ENCODE data around the gene RDH5. TPM values are rescaled to one million over a fixed set of nuclear protein-coding genes. Genes with fewer than 3 reads are reported as not detected.

RDH5 gene
- total RNA-seq, 1 experiment from 2014 or later = 6.2 TPM

DNA sequence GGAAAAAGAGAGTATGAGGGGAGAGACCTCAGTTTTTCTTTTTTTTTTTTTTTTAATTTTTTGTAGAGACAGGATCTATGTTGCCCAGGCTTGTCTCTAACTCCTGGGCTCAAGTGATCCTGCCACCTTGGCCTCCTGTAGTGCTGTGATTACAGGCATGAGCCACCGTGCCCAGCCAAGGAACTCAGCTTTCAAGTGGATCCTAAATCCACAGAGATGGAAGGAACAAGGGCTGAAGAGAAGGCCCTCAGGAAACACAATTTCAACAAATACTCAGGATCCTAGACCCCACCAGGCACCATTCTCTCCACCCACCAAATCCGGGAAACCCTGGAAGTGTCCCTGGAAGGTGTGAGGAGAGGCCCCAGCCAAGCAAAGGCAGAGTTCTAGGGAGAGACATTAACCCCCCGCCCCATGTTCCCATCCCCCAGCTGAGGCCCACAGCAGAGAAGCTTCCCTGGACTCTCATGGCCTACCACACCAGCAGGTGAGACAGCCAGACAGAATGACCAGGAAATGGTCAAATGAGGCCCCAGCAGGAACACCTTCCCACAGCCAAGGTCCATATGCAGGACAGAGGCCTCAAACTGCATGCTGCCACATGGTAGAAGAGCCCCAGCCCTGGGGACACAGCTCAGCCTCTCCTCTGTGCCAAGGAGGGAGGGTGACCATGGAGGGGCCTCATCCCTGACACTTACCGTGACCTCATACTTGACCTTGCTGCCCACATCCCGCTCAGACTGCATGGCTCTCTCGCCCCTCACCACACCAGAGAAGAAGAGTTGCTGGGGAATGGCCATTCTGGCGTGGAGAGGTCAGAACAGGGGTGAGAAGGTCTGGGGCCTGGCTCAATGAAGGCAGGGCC is 26.6 kb upstream of the RDH5 start:
- POLR2A ChIA-PET = no interaction called here

DNA sequence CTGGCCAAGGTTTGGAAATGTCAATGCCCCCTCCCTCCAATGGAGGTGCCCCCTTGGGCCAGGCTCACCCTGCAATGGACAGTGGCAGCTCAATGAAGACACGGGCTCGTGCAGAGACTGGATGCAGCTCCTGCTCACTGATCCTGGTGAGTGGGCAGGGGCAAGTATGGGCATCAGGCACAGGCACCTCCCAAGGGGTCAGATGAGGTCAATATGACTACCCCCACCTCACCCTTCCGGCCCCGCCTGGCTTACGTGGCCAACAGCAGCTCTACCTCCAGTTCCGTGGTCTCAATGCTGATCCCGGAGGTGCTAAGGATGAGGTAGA is 26.0 kb upstream of the RDH5 start:
- ChIA-PET POLR2A (no interaction called here), CTCF (no interaction called here), RAD21 (ENCODE audit: low non-redundant PET in 1 of 2, low total read pairs in 2 of 2, uncharacterized antibody in 2 of 2, unreplicated experiment in 2 of 2) (no interaction called here)
- Histone ChIP-seq H3K36me3 (ENCODE audit: control insufficient read depth in 1 of 2, insufficient read depth in 2 of 2, low read length in 2 of 2) (no peaks in the 10 kb centered on the region), H3K4me2 (ENCODE audit: low read length) (no peak overlapping the region), H3K9ac (ENCODE audit: low read length) (no peak overlapping the region), H3K4me3 (replicated peaks in 1 of 2; ENCODE audit: low read depth in 1 of 2, low read length in 2 of 2) (no peak overlapping the region), H2AFZ (ENCODE audit: low read depth, low read length, poor library complexity, severe bottlenecking) (no peak overlapping the region), H3K9me2 (ENCODE audit: insufficient read depth) (no peaks in the 10 kb centered on the region), H3K4me1 (ENCODE audit: control insufficient read depth in 1 of 2, insufficient read depth in 2 of 2, low read length in 2 of 2) (no peaks in the 10 kb centered on the region), H4K20me1 (ENCODE audit: insufficient read depth) (no peaks in the 10 kb centered on the region), H3K27me3 (ENCODE audit: insufficient read depth, low read length) (no peaks in the 10 kb centered on the region), H3K27ac (ENCODE audit: low read depth, low read length) (no peak overlapping the region), H3K9me3 (ENCODE audit: control insufficient read depth in 1 of 2, insufficient read depth in 1 of 2, low read depth in 1 of 2, low read length in 2 of 2) (no peaks in the 10 kb centered on the region), H3K79me2 (ENCODE audit: insufficient read depth, low read length) (no peaks in the 10 kb centered on the region)
- no TSS peak for BruUV-seq (replicated peaks)
- ATAC-seq (no peak), DNase-seq (ENCODE audit: low read depth, low spot score) (no peak)
- intact Hi-C loops (cut with micrococcal nuclease) = no loop called here
- TF ChIP-seq, protein P1, sequence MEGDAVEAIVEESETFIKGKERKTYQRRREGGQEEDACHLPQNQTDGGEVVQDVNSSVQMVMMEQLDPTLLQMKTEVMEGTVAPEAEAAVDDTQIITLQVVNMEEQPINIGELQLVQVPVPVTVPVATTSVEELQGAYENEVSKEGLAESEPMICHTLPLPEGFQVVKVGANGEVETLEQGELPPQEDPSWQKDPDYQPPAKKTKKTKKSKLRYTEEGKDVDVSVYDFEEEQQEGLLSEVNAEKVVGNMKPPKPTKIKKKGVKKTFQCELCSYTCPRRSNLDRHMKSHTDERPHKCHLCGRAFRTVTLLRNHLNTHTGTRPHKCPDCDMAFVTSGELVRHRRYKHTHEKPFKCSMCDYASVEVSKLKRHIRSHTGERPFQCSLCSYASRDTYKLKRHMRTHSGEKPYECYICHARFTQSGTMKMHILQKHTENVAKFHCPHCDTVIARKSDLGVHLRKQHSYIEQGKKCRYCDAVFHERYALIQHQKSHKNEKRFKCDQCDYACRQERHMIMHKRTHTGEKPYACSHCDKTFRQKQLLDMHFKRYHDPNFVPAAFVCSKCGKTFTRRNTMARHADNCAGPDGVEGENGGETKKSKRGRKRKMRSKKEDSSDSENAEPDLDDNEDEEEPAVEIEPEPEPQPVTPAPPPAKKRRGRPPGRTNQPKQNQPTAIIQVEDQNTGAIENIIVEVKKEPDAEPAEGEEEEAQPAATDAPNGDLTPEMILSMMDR (IDR thresholded peaks at IDR 0.05 in 2 of 3, conservative IDR thresholded peaks at IDR 0.05 in 1 of 3; ENCODE audit: borderline replicate concordance in 1 of 3, insufficient read depth in 1 of 3, low read depth in 2 of 3, low read length in 2 of 3) = no peak
- no peak for TF ChIP-seq EZH2 (IDR thresholded peaks at IDR 0.05)
- TF ChIP-seq, protein P2, sequence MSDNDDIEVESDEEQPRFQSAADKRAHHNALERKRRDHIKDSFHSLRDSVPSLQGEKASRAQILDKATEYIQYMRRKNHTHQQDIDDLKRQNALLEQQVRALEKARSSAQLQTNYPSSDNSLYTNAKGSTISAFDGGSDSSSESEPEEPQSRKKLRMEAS (IDR thresholded peaks at IDR 0.05) = no peak
- TF ChIP-seq YY1 (IDR thresholded peaks at IDR 0.05; ENCODE audit: extremely low read depth, insufficient replicate concordance, low read depth, low read length) = no peak

More for the DNA sequence above, 26.6 kb upstream of the RDH5 start:
- no peaks in the 10 kb centered on the region for H3K36me3 ChIP-seq (ENCODE audit: control insufficient read depth in 1 of 2, insufficient read depth in 2 of 2, low read length in 2 of 2)
- no TSS peak for BruUV-seq (replicated peaks)
- H3K9me2 ChIP-seq (ENCODE audit: insufficient read depth) = no peaks in the 10 kb centered on the region
- no peaks in the 10 kb centered on the region for H3K79me2 ChIP-seq (ENCODE audit: insufficient read depth, low read length)
- no peak overlapping the region for H3K27ac ChIP-seq (ENCODE audit: low read depth, low read length)
- DNase-seq (ENCODE audit: low read depth, low spot score) (no peak), ATAC-seq (no peak)
- ChIA-PET RAD21 (ENCODE audit: low non-redundant PET in 1 of 2, low total read pairs in 2 of 2, uncharacterized antibody in 2 of 2, unreplicated experiment in 2 of 2) (no interaction called here), CTCF (no interaction called here)
- H3K9ac ChIP-seq (ENCODE audit: low read length) = no peak overlapping the region
- TF ChIP-seq, protein P1 (IDR thresholded peaks at IDR 0.05 in 2 of 3, conservative IDR thresholded peaks at IDR 0.05 in 1 of 3; ENCODE audit: borderline replicate concordance in 1 of 3, insufficient read depth in 1 of 3, low read depth in 2 of 3, low read length in 2 of 3) = no peak
- TF ChIP-seq YY1 (IDR thresholded peaks at IDR 0.05; ENCODE audit: extremely low read depth, insufficient replicate concordance, low read depth, low read length) = no peak
- TF ChIP-seq EZH2 (IDR thresholded peaks at IDR 0.05) = no peak
- no peak for TF ChIP-seq ZNF274 (IDR thresholded peaks at IDR 0.05; ENCODE audit: low read depth, low read length)
- no peak for TF ChIP-seq POLR2A (IDR thresholded peaks at IDR 0.05; ENCODE audit: borderline replicate concordance, extremely low read depth, insufficient read depth, insufficient read length)
- no peak for TF ChIP-seq POLR2AphosphoS5 (IDR thresholded peaks at IDR 0.05; ENCODE audit: low read depth, low read length)
- TF ChIP-seq JUND (IDR thresholded peaks at IDR 0.05) = no peak
- intact Hi-C loops (cut with micrococcal nuclease) = no loop called here
- H3K9me3 ChIP-seq (ENCODE audit: control insufficient read depth in 1 of 2, insufficient read depth in 1 of 2, low read depth in 1 of 2, low read length in 2 of 2) = no peaks in the 10 kb centered on the region
- H4K20me1 ChIP-seq (ENCODE audit: insufficient read depth) = no peaks in the 10 kb centered on the region
- H3K4me3 ChIP-seq (replicated peaks in 1 of 2; ENCODE audit: low read depth in 1 of 2, low read length in 2 of 2) = no peak overlapping the region
- H3K4me1 ChIP-seq (ENCODE audit: control insufficient read depth in 1 of 2, insufficient read depth in 2 of 2, low read length in 2 of 2) = no peaks in the 10 kb centered on the region
- H3K27me3 ChIP-seq (ENCODE audit: insufficient read depth, low read length) = no peaks in the 10 kb centered on the region
- no peak overlapping the region for H3K4me2 ChIP-seq (ENCODE audit: low read length)
- H2AFZ ChIP-seq (ENCODE audit: low read depth, low read length, poor library complexity, severe bottlenecking) = no peak overlapping the region
